Mammary epithelial cell (primary cell): ENCODE measurements around the gene CIBAR2.
"Not testable (repeated sequence)": the region's sequence is repeated elsewhere in the genome, so short reads cannot be mapped to it uniquely, and the experiment has no call there.

Experiments
- CTCF ChIP-seq, 2 donors: IDR thresholded peaks in 1 of 2; conservative IDR thresholded peaks in 1 of 2; 2 replicates each; pipeline ENCODE4 v1.5.1; 2011 to 2012; ENCODE audit warnings: inconsistent platforms in 2 of 2, low read length in 2 of 2, mild to moderate bottlenecking in 2 of 2, control low read depth in 1 of 2, low read depth in 1 of 2; ENCODE audit not compliant: insufficient read depth in 1 of 2; ENCODE audit errors: extremely low read depth in 1 of 2
- EZH2 ChIP-seq: IDR thresholded peaks from 2 replicates; pipeline ENCODE4 v1.6.1; 2012; ENCODE audit warnings: low read length, inconsistent platforms, borderline replicate concordance

- TF ChIP-seq CTCF (conservative IDR thresholded peaks at IDR 0.05 in 1 of 2, IDR thresholded peaks at IDR 0.05 in 1 of 2; ENCODE audit: extremely low read depth in 1 of 2, insufficient read depth in 1 of 2, low read depth in 1 of 2, low read length in 2 of 2); EZH2: not testable (repeated sequence)
Observed at GRCh38 chr16:85054321-85054720, 58.0 kb downstream of the CIBAR2 start.
